Neural cell (in vitro differentiated cells): ENCODE data around the gene ARID3A. TPM values are rescaled to one million over a fixed set of nuclear protein-coding genes. Genes with fewer than 3 reads are reported as not detected.

Source experiments
- H2AFZ ChIP-seq: fragments of 200-600, 300-800 bp; sonication (generic), shearing (Covaris generic); 2 replicates; pipeline ENCODE4 v1.6.0; 2014; ENCODE audit warnings: low read depth, mild to moderate bottlenecking, antibody characterized with exemption, low read length, moderate library complexity
- H3F3A ChIP-seq: fragments of 200-600 bp; shearing (Covaris generic); 2 replicates; pipeline ENCODE4 v1.6.1; 2016; ENCODE audit warnings: mild to moderate bottlenecking, moderate library complexity, mixed read lengths, antibody characterized with exemption, low read length; ENCODE audit not compliant: insufficient read depth, poor library complexity, severe bottlenecking
- H3K27ac ChIP-seq: fragments of 200-600, 300-800 bp; sonication (generic), shearing (Covaris generic); 2 replicates; pipeline ENCODE4 v1.5.1; 2014; ENCODE audit warnings: mild to moderate bottlenecking, low read length, moderate library complexity
- H3K27me3 ChIP-seq: fragments of 300-800, 200-600 bp; sonication (generic), shearing (Covaris generic); 2 replicates; pipeline ENCODE4 v1.6.0; 2014; ENCODE audit warnings: mild to moderate bottlenecking, low read depth, low read length, moderate library complexity; ENCODE audit not compliant: insufficient read depth
- H3K36me3 ChIP-seq: fragments of 300-800, 200-600 bp; sonication (generic), shearing (Covaris generic); 2 replicates; pipeline ENCODE4 v1.5.1; 2014; ENCODE audit warnings: mild to moderate bottlenecking, antibody characterized with exemption, low read length, moderate library complexity; ENCODE audit not compliant: insufficient read depth
- H3K4me2 ChIP-seq: fragments of 300-800, 200-600 bp; sonication (generic), shearing (Covaris generic); 2 replicates; pipeline ENCODE4 v1.6.0; 2014; ENCODE audit warnings: mild to moderate bottlenecking, low read length
- H3K4me3 ChIP-seq: fragments of 300-800, 200-600 bp; sonication (generic), shearing (Covaris generic); 2 replicates; pipeline ENCODE4 v1.5.1; 2014; ENCODE audit warnings: mild to moderate bottlenecking, low read length, moderate library complexity
- H3K79me2 ChIP-seq: fragments of 200-600 bp; shearing (Covaris generic); replicated peaks from 2 replicates; pipeline ENCODE4 v1.6.0; 2014; ENCODE audit warnings: mild to moderate bottlenecking, low read length, moderate library complexity; ENCODE audit not compliant: insufficient read depth
- H3K9ac ChIP-seq: fragments of 300-800, 200-600 bp; sonication (generic), shearing (Covaris generic); 2 replicates; pipeline ENCODE4 v1.6.1; 2016; ENCODE audit warnings: mild to moderate bottlenecking, low read length, mixed read lengths
- H3K9me2 ChIP-seq: fragments of 200-600 bp; shearing (Covaris generic); 2 replicates; pipeline ENCODE4 v1.6.1; 2016; ENCODE audit warnings: mild to moderate bottlenecking, low read length, mixed read lengths; ENCODE audit not compliant: insufficient read depth
- H3K9me3 ChIP-seq: fragments of 200-600, 300-800 bp; sonication (generic), shearing (Covaris generic); 2 replicates; pipeline ENCODE4 v1.6.1; 2016; ENCODE audit warnings: mild to moderate bottlenecking, mixed run types, low read length, moderate library complexity, mixed read lengths
- H4K20me1 ChIP-seq: fragments of 200-600 bp; shearing (Covaris generic); 2 replicates; pipeline ENCODE4 v1.6.1; 2016; ENCODE audit warnings: mild to moderate bottlenecking, mixed run types; ENCODE audit not compliant: insufficient read depth
- CTCF ChIP-seq: fragments of 450-650 bp; IDR thresholded peaks from 2 replicates; pipeline ENCODE4 v1.5.1; 2014; ENCODE audit warnings: antibody characterized with exemption, mild to moderate bottlenecking, moderate library complexity; ENCODE audit not compliant: poor library complexity, severe bottlenecking
- EP300 ChIP-seq: fragments of 450-650 bp; conservative IDR thresholded peaks from 2 replicates; pipeline ENCODE4 v1.6.1; 2014; ENCODE audit warnings: antibody characterized with exemption, mild to moderate bottlenecking, moderate library complexity; ENCODE audit not compliant: poor library complexity, severe bottlenecking
- EZH2 ChIP-seq: fragments of 200-600, 300-800 bp; shearing (Covaris generic), sonication (generic); IDR thresholded peaks from 2 replicates; pipeline ENCODE4 v1.6.1; 2014; ENCODE audit warnings: antibody characterized with exemption, low read length, borderline replicate concordance, mild to moderate bottlenecking; ENCODE audit not compliant: insufficient read depth, poor library complexity, severe bottlenecking
- MXI1 ChIP-seq: fragments of 450-650 bp; conservative IDR thresholded peaks from 2 replicates; pipeline ENCODE4 v1.6.1; 2014; ENCODE audit warnings: antibody characterized with exemption, mild to moderate bottlenecking; ENCODE audit not compliant: poor library complexity, severe bottlenecking
- POLR2AphosphoS5 ChIP-seq: IDR thresholded peaks from 2 replicates; pipeline ENCODE4 v1.6.1; 2012
- RAD21 ChIP-seq: fragments of 450-650 bp; conservative IDR thresholded peaks from 2 replicates; pipeline ENCODE4 v1.6.1; 2014; ENCODE audit warnings: antibody characterized with exemption, mild to moderate bottlenecking, moderate library complexity
- REST ChIP-seq: IDR thresholded peaks from 2 replicates; pipeline ENCODE4 v1.6.1; 2012; ENCODE audit warnings: borderline replicate concordance
- SMC3 ChIP-seq: fragments of 450-650 bp; conservative IDR thresholded peaks from 2 replicates; pipeline ENCODE4 v1.6.1; 2014; ENCODE audit warnings: antibody characterized with exemption, mild to moderate bottlenecking, moderate library complexity; ENCODE audit not compliant: poor library complexity
- TAF1 ChIP-seq: IDR thresholded peaks from 2 replicates; pipeline ENCODE4 v1.6.1; 2012; ENCODE audit warnings: low read depth
- polyA plus RNA-seq: library from polyadenylated mRNA; depleted of rRNA; stranded (reverse); fragments of >200 nt; gene quantifications from 2 replicates; pipeline ENCODE4 v1.2.3, GENCODE V29; 2014

Gene ARID3A
- polyA plus RNA-seq, 1 donor from 2014 or later = 11.4 TPM

- Histone ChIP-seq H3K27me3 (peaks cover 49% of the 10 kb centered on the region), H3K4me3 (peak overlapping the region; percentile 61), H3K4me2 (no peak overlapping the region)
Measured at GRCh38 chr19:918152-918437, 7.7 kb upstream of the ARID3A start.

GRCh38 chr19:918481-919198 is 7.2 kb upstream of the ARID3A start:
- no peak overlapping the region for H3K4me2 ChIP-seq
- no peaks in the 10 kb centered on the region for H3F3A ChIP-seq
- H3K36me3 ChIP-seq = no peaks in the 10 kb centered on the region
- no peak overlapping the region for H3K27ac ChIP-seq
- H3K79me2 ChIP-seq = peaks cover 2% of the 10 kb centered on the region
- H3K4me3 ChIP-seq = peak overlapping the region; percentile 61
- H4K20me1 ChIP-seq = no peaks in the 10 kb centered on the region
- no peaks in the 10 kb centered on the region for H3K9me3 ChIP-seq
- no peak overlapping the region for H2AFZ ChIP-seq
- H3K9ac ChIP-seq = no peak overlapping the region
- H3K9me2 ChIP-seq = no peaks in the 10 kb centered on the region
- peaks cover 49% of the 10 kb centered on the region for H3K27me3 ChIP-seq
- TF ChIP-seq EP300 (no peak), RAD21 (no peak), MXI1 (no peak), CTCF (no peak), EZH2 (no peak)

More at GRCh38 chr19:918152-918437, 7.7 kb upstream of the ARID3A start:
- TF ChIP-seq EZH2 (no peak), POLR2AphosphoS5 (no peak), RAD21 (no peak), EP300 (no peak), CTCF (no peak), SMC3 (no peak), MXI1 (no peak), TAF1 (no peak), REST (no peak)
- Histone ChIP-seq H2AFZ (no peak overlapping the region), H3K36me3 (no peaks in the 10 kb centered on the region), H3K9ac (peak overlapping the region; percentile 31), H4K20me1 (no peaks in the 10 kb centered on the region), H3K79me2 (peaks cover 7% of the 10 kb centered on the region), H3F3A (no peaks in the 10 kb centered on the region), H3K27ac (no peak overlapping the region), H3K9me3 (no peaks in the 10 kb centered on the region), H3K9me2 (no peaks in the 10 kb centered on the region)
